HG03097 (cell line): ENCODE measurements around the gene SH3GL2.

Experiments
- ATAC-seq: cut with Tn5 transposase; IDR thresholded peaks from one replicate; pipeline ENCODE4 v1.9.1; 2021; ENCODE audit not compliant: unreplicated experiment, low FRiP score

SH3GL2 gene

GRCh38 chr9:17609312-17610005, 30.6 kb downstream of the SH3GL2 start:
- no peak for ATAC-seq

DNA sequence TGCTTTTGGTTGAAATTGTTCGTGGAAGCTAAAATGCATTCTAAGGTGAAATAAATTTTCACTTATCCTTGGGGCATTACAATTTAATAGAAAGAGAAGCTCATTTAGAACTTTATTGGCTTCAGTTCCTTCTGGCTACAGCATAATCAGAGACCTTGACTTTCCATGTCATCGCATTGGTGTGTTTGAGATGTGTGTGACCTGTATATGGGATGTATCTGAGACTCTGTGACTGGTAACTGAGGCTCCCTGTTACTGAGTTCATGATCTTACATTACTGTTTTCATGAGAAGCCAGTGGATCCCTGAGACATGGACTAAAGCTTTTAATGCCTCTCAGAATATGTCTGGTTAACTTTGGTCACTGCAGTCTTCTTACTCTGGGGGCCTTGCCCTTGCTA, 32.5 kb downstream of the SH3GL2 start:
- no peak for ATAC-seq

DNA sequence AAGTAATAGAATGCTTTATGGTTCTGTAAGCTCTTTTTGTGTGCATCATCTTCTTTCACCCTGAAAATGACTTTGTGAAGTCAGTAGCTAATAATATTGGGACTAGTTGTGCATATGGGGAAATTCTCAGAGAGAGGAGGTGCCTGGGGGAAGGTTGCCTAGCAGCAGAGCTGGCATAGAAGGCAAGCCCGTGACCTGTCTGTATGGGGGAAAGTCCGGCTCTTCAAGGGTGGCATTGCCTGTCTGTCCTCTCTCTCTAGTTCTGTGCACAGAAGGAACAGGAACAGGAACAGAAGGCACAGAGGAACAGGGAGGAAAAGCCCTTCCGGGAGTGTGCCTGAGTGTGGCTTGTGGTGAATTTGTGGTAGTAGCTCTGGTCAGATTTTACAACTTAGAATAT, 33.1 kb downstream of the SH3GL2 start:
- no peak for ATAC-seq

DNA sequence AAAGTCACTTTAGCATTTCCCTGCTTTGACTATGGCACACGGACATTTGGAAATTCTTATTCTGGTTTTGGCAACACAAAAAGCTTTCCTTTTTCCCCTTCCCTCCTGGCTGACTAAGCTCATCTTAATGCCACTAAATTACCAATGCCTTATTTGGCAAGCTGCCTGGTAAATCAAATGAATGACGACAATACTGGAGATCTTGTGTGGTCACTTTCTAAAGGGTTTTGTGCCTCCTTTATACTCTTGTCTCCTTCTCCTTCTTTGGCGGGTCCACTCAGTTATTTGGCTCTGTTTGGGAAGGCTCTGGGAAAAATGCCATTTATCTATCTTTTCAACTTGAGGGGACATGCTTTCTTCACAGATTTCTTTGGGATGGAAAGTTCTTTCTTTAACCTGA, 34.9 kb downstream of the SH3GL2 start:
- ATAC-seq = no peak

DNA sequence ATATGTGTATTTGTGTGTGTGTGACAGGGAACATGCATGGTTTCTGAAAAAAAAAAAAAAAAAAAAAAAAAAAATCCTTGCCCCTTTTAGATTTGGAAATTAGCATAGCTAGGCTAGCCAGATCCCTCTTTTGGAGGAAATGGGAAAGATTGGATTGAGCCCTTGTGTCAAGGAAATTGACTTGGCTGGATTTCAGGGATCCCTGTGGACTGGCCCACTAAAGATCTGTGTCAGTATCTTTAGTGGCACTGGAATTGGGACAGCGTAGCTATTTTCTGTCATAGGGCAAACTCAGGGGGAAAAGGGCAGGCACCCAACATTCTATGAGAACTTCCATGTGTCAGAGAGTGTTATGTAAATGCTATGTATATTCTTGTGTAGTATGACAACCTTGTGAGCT, 35.4 kb downstream of the SH3GL2 start:
- ATAC-seq = no peak

DNA sequence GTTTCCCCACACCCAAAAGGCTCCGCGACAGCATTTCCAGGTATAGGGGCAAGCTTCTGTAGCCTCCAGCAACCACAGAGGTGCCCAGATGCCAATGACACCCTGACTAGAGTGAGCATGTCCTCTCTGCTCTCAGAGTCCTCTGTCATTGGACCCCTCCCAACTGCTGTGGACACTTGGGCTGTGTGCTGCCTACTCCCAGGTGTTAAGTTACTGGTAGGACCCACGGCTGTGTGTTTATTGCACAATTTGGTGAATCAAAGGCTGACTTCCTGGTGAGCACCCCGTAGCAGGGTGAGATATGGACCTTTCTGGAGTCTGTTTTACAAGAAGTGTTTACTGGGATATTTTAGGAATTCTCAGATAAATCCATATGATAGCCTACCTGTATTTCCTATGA, 36.0 kb downstream of the SH3GL2 start:
- no peak for ATAC-seq

- ATAC-seq = no peak
Measured at GRCh38 chr9:17622141-17622540, 43.3 kb downstream of the SH3GL2 start.

- ATAC-seq = no peak
Measured at GRCh38 chr9:17622749-17623148, 43.9 kb downstream of the SH3GL2 start.

DNA sequence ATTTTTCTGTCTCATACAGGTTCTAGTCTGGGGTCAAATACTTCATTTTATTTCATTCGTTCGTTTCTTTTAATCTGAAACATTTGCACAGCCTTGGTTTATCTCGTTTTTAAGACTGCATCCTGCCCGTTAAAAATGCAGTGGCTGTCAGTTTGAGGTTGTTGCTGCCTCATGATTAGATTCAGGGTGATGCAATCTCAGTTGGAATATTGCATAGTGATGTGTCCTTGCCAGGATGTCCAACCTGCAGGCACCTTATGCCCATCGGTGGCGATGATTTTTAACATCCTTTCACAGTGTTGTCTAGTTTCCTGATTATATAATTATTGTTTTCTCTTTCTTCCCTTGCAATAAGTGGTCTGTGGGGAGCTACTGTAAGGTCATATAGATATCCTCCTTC, 45.1 kb downstream of the SH3GL2 start:
- ATAC-seq = no peak

DNA sequence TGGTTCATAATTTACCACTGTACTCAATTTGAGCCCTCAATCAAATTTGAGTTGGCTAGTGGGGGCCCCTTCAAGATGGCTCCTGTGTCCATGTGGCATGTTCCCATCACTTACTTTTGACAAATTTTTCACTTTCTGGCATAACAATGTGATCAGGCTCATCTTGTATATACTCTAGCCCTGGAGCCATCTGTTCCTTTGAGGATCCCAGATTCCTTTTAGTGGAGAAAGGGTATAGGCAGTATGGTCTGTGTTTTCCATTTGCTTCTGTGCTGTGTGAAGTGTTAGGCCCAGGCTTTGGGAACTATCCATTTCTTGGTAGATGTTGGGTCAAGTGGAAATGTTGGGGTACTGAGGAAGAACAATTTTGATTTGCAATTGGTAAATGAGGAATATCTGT, 45.7 kb downstream of the SH3GL2 start:
- ATAC-seq = no peak

- ATAC-seq = no peak
Measured at GRCh38 chr9:17625644-17626388, 47.0 kb downstream of the SH3GL2 start.

GRCh38 chr9:17627641-17628040, 48.8 kb downstream of the SH3GL2 start:
- no peak for ATAC-seq

GRCh38 chr9:17628624-17629023, 49.8 kb downstream of the SH3GL2 start:
- no peak for ATAC-seq

GRCh38 chr9:17630531-17630949, 51.7 kb downstream of the SH3GL2 start:
- no peak for ATAC-seq

DNA sequence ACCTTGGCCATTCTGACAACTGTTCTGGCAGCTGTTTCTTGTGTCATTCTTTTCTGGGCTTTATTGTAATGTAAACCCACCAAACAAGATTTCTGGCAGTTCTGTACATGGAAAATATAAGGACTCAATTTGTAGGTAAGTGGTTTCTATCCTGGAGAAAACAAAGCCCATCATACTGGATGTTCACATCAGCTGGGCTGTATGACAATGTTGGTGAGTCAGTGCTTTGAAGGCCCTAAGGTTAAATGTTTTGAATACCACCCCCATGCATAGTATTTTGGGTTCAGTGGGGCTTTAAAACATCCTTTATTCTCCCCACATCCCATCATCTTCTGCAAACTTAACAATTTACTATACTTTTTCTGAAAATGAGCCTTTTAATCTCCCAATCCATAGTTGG, 52.5 kb downstream of the SH3GL2 start:
- ATAC-seq = no peak

- no peak for ATAC-seq
Measured at GRCh38 chr9:17632994-17633393, 54.1 kb downstream of the SH3GL2 start.

- no peak for ATAC-seq
Measured at GRCh38 chr9:17635115-17635890, 56.4 kb downstream of the SH3GL2 start.

GRCh38 chr9:17636349-17636748, 57.5 kb downstream of the SH3GL2 start:
- no peak for ATAC-seq

DNA sequence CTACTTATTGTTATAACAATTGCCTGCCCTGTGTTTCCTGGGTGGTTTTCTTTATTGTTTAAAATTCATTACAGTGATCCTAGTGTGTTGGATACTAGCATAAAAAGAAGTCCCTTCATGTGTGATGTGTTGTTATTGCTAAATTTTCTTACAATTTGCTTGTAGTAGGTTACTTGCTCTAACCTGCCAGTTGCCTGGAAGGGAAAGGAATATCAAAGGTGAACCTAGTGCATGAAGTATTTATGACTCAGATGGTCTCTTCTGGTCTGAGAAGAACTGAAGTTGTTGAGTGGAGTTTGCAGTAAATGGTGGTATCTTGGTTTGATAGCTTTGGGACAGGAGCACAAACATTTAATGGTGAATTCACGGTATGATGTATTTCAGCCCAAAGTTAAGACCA, 58.0 kb downstream of the SH3GL2 start:
- ATAC-seq = no peak

GRCh38 chr9:17637229-17637628, 58.4 kb downstream of the SH3GL2 start:
- no peak for ATAC-seq

DNA sequence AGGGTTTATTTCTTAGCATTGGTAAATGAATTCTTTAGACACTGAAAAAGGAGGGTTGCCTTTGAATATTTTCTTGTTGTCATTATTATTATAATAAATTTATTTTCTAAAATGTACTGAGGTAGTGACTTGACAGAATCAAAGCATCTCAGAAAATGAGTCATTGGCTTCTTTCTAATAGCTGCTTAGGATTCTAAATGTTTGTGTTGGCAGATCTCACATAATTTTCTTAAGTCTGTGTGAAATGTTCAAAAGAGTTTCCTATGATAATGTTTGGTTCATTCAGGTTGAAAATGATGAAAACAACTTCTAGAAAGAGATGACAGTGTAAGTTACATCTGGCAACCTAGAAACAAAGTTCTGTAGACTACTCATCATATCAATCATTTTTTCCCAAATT, 69.7 kb downstream of the SH3GL2 start:
- ATAC-seq = no peak

GRCh38 chr9:17651725-17652124, 72.9 kb downstream of the SH3GL2 start:
- no peak for ATAC-seq
